ENCODE results near the gene CRISP1.

GRCh38 chr6:49784272-49784671 lies 82.1 kb downstream of the CRISP1 start:
- TF ChIP-seq CHD2 (IDR thresholded peaks at IDR 0.05; ENCODE audit: borderline replicate concordance, low read depth, low read length) (no peak), REST (IDR thresholded peaks at IDR 0.05; ENCODE audit: low read depth, low read length) (no peak), HDAC6 (IDR thresholded peaks at IDR 0.05; ENCODE audit: unreplicated experiment) (no peak), BCLAF1 (IDR thresholded peaks at IDR 0.05) (no peak), POLR2AphosphoS5 (IDR thresholded peaks at IDR 0.05; ENCODE audit: low read length) (no peak), RFX5 (IDR thresholded peaks at IDR 0.05; ENCODE audit: low read depth, low read length) (no peak), YY1 (IDR thresholded peaks at IDR 0.05; ENCODE audit: low read depth, low read length) (no peak), NFIC (IDR thresholded peaks at IDR 0.05; ENCODE audit: low read depth, low read length) (no peak)
